22Rv1 (cell line): ENCODE measurements around the gene PLCD4.
A peak's percentile ranks its signal among the peaks of the same experiment; 100 is the strongest.

Source experiments
- H3K27ac ChIP-seq: fragments of 450-650 bp; 2 replicates; pipeline ENCODE4 v1.5.1; 2017
- ZFX ChIP-seq: fragments of 450-650 bp; IDR thresholded peaks from 2 replicates; pipeline ENCODE4 v1.6.1; 2017; ENCODE audit warnings: antibody characterized with exemption, borderline replicate concordance
- TF ChIP-seq, protein P1 (sequence below): fragments of 450-650 bp; IDR thresholded peaks from 2 replicates; pipeline ENCODE4 v1.5.1; 2017; ENCODE audit warnings: mild to moderate bottlenecking

Gene PLCD4

GRCh38 chr2:218607436-218608115 is at the start of gene PLCD4:
PLCD4 (plus strand) TSS chr2:218607899; CDS start chr2:218615740, 7,841 bp downstream.
- TF ChIP-seq, protein P1, sequence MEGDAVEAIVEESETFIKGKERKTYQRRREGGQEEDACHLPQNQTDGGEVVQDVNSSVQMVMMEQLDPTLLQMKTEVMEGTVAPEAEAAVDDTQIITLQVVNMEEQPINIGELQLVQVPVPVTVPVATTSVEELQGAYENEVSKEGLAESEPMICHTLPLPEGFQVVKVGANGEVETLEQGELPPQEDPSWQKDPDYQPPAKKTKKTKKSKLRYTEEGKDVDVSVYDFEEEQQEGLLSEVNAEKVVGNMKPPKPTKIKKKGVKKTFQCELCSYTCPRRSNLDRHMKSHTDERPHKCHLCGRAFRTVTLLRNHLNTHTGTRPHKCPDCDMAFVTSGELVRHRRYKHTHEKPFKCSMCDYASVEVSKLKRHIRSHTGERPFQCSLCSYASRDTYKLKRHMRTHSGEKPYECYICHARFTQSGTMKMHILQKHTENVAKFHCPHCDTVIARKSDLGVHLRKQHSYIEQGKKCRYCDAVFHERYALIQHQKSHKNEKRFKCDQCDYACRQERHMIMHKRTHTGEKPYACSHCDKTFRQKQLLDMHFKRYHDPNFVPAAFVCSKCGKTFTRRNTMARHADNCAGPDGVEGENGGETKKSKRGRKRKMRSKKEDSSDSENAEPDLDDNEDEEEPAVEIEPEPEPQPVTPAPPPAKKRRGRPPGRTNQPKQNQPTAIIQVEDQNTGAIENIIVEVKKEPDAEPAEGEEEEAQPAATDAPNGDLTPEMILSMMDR: no peak
- no peak for TF ChIP-seq ZFX
- no peak within 1 kb of the TSS for H3K27ac ChIP-seq

DNA sequence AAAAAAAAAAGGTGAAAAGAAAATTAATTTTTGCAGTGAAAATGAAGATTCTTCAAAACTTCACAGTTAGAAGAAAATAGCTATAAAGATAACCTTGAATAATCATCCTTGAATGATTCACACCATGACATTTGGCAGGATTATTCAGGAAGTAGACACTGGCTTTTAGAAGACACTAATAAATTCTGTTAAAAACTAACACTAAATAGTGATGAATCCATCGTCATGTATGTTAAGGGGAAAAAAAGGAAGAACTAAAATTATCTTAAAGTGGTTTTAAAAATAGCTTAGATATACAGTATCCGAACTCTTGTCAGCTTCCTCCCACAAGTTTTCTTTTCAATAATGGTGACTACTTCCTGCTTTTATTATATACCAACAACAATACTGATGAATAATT is 49.8 kb upstream of the PLCD4 start:
- TF ChIP-seq ZFX: no peak
- TF ChIP-seq, protein P1: no peak
- no peak overlapping the region for H3K27ac ChIP-seq

DNA sequence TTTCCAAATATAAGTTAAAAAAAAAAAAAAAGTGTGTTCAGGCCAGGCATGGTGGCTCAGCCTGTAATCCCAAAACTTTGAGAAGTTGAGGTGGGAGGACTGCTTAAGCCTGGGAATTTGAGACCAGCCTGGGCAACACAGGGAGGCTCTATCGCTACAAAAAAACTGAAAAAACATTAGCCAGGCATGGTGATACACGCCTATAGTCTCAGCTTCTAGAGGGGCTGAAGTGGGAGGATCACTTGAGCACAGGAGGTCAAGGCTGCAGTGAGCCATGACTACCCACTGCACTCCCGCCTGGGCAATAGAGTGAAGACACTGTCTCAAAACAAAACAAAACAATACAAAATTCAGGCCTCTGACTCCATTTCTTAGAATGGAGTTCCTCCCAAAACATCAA is 48.7 kb upstream of the PLCD4 start:
- TF ChIP-seq ZFX: no peak
- TF ChIP-seq, protein P1: no peak
- H3K27ac ChIP-seq: no peak overlapping the region

- H3K27ac ChIP-seq: no peak overlapping the region
- TF ChIP-seq, protein P1: no peak
- TF ChIP-seq ZFX: no peak
Observed at GRCh38 chr2:218564056-218564455, 43.6 kb upstream of the PLCD4 start.

DNA sequence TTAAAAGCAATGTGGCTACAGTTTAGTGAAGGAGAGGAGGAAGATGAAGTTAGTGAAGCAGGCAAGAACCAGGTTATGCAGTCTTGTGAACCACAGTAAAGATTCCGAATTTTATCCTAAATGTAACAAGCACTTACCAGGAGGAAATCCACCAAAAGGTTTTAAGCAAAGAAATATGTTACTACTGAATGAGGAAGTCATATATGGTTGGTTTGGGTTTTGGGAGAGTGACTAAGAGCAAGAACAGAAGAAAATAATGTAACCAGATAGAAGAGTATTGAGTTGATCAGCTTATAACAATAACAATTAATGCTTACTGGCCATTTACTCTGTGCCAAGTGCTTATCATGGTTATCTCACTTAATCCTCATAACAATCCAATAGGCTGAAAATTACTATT is 41.4 kb upstream of the PLCD4 start:
- H3K27ac ChIP-seq: no peak overlapping the region

GRCh38 chr2:218567797-218568189 is 39.9 kb upstream of the PLCD4 start:
- no peak for TF ChIP-seq ZFX
- TF ChIP-seq, protein P1: no peak
- H3K27ac ChIP-seq: peak overlapping the region; percentile 88

More for the DNA sequence above, 41.4 kb upstream of the PLCD4 start:
- TF ChIP-seq ZFX: no peak
- TF ChIP-seq, protein P1: no peak

DNA sequence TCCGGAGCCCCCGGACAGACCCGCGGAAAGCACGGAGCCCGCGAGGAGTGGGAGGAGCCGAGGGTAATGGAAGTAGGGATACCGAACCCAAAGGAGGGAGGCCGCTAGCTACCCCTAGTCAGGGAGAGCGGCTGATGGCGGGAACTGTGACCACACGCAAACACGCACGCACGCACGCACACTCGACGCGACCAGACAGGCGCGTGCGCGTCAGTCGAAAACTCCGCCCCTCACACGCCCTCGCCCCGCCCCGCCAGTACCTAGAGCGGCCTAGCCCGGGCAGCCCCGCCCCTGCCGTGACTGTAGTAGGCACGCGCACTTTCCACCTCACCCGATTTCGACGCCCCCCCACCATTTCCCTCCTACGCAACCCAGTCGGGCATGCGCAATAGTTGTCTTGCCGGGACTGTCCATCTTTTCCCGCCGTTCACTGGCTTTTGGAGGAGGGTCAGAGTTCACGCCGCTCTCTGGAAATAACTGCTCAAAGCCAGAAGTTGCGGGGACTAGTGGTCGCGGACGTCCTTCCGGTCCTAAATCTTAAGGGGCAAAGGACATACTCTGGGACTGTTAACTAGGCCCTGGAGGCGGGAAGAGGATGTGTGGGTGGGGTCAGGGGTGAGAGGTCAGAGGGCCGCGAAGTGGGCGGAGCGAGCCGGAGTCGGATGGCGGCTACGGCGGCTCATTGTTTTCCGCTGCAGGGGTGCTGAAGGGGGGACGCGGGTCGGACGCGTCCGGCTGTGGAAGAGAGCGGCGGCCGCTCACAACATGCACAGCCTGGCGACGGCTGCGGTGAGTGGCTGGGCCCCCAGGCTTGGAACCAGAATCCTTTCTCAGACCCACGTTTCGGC is 39.3 kb upstream of the PLCD4 start, which contains the start of the genes CNOT9 and USP37:
Gene CNOT9, plus strand, starts transcription at position 650 of the 848 bp plus-strand sequence. Its CDS starts 116 bp downstream, at position 766.
Gene USP37, minus strand, starts transcription at position 162 of the 848 bp plus-strand sequence. CDS start 9,698 bp downstream, outside the sequence.
- H3K27ac ChIP-seq: peak within 1 kb of the TSS; percentile 88
- TF ChIP-seq, protein P1: no peak
- TF ChIP-seq ZFX: no peak
